HTERT RPE-1 (cell line): ENCODE measurements around the gene NEDD4L.

Experiments used
- in situ Hi-C: fragments of 300-500 bp; cut with MboI; formaldehyde crosslinking; loops from 4 replicates; pipeline ENCODE4 v1.14.3; 2020; ENCODE audit warnings: low sequenced_read_pairs

Gene NEDD4L

DNA sequence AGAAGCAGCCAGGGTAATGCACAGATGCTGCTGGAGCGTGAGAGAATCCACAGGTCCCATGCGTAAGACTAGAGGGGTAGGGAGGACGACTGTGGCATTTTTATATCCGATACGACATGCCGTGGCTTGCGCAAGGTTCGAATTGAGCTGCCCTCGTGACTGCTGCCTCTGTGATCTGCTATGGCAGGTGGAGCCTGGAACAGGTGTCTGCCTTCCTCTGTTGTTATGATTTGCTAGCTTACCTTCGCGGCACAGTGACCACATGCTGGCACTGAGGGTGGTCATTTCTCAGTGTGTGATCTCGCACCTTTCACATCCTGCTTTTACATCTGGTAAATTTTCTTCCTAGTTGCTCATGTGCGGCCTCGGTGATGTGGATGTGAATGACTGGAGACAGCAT lies 344.7 kb downstream of the NEDD4L start:
- in situ Hi-C loops = no loop called here

DNA sequence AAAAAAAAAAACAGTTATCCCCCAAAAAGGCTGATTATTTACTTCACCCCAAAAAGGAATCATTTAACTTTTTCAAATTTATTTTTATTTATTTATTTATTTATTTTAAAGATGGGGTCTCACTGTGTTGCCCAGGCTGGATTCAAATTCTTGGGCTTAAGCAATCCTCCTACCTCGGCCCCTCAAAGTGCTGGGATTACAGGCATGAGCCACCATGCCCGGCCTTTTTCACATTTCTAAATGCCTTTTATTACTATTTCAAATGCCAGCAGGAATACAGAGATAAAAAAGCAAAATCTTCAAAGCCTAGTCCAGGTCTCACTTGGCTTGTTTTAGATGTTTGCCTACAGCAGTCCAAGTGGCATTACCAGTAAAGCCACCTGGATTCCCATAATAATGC lies 345.7 kb downstream of the NEDD4L start:
- in situ Hi-C loops = no loop called here

GRCh38 chr18:58390399-58390798 lies 346.4 kb downstream of the NEDD4L start:
- in situ Hi-C loops = no loop called here

GRCh38 chr18:58391231-58391825 lies 347.3 kb downstream of the NEDD4L start:
- in situ Hi-C loops = no loop called here

DNA sequence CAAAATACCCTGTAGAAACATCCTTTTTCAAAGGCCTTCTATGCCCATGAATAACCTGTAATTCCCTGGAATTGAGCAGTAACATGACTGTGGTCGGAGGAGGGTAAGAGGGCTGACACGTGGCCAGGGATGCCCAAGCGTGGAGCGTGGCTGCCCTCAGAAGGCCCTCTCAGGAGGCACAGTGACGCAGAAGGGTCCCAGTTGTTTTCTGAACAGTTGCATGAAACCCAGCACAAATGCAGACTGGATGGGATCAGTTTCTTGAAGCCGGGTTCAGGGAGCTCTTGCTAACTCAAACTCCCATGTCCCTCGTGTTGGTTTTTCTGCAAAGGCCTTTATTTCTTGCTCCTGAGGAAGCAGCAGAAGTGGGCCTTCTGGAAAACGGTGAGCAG lies 347.9 kb downstream of the NEDD4L start:
- in situ Hi-C loops = no loop called here

DNA sequence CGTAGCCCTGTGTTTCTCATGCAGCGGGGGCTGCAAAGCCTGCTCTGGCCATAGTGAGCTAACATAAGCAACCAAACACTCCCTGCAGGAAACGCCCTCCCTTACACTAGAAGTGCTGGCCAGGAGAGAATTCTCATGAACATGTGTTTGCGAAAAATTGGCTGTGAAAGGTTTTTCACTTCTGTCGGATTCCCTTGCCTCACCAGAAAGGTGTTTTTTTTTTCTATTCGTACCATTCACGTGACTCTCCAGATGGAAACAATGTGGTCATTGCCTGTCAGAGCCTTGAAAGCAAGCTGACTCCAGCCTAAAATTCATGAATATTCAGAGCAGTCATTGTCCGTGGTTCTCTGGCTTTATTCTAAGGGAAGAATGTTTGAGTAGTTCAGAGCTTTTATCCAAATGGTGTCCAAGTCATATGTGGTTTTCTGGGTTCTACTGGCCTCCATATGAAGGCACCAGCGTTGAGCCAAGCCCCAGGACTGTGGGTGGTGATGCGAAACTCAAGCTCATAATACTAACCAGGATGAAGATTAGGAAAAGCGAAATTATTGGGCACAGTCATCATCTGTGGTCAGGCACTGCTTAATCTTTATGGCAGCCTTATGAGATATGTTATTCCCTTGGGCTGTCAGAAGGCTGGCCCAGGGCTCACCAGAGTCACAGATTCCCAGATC lies 348.4 kb downstream of the NEDD4L start:
- in situ Hi-C loops = no loop called here

- in situ Hi-C loops = no loop called here
These were observed 349.3 kb downstream of the NEDD4L start for GRCh38 chr18:58393295-58393694.

DNA sequence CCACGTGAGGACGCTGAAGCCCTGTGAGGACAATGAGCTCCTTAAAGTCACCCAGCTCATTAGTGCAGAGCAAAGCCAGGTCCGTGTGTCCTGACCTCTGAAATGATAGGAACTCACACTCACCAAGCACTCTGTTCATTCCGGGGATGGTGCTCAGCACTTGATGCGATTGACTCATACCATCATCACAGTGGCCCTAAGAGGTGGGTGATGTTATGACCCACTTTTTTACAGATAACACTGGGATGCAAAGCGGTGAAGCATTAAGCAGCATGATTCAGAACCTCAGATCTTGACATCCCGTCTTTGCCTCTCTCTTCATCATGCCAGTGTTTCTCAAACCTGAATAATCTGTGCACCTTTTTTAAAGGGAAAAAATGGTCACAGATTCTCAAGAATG lies 350.0 kb downstream of the NEDD4L start:
- in situ Hi-C loops = no loop called here

DNA sequence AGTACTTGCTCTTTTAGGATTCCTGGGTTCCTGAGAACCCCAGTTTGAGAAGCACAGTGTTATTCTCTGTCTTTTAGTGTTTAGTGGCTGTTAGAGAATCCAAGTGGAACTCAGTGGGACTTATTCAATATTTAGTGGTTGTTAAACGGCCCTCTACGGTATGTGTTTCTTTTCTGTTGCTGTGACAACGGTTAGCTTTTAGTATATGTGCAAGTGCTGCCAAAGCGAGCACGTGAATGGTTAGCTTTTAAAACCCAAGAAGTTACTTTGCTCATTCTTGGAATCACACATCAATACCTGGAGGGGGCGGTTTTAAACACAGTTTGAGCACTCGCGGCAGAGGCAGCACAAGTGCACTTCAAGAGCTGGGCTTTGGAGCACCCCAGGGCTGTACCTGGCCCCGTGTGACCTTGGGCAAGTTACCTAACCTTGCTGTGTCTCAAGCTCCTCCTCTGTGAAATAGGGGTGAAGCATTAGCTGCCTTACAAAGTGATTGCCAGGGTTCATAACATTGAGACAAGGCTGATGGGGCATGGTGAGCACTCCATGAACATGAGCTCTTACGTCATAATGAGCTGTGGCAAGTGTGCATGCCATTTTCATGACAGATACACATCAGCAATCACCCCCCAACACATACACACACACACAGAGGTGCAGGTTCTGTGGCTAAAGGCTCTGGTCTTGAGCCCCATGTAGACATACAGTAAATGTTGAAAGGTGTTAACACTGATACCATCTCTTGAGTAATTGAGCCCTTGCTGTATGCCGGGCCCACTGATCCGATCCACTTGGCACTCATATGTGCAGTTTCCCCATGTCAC lies 350.8 kb downstream of the NEDD4L start:
- in situ Hi-C loops = no loop called here

GRCh38 chr18:58396144-58396543 lies 352.1 kb downstream of the NEDD4L start:
- in situ Hi-C loops = no loop called here

DNA sequence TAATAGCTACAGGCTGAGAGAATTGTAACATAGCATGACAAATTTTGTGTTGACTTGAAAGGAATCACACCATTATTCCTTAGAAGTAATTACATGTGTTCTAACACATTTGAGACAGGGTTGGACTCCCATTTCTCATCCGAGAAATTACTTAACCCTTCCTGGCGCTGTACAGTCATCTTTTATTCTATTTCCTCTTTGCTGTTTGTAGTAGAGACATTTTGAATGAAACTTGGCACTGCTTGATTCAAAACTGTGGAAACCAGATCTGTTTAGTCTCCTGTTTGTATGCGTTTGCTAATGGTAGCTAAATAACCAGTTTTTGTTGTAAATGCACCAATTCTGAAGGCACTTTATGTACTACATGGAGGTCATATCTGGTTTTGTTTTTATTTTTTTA lies 352.9 kb downstream of the NEDD4L start:
- in situ Hi-C loops = no loop called here

- in situ Hi-C loops = no loop called here
These were observed 353.5 kb downstream of the NEDD4L start for GRCh38 chr18:58397385-58398132.

DNA sequence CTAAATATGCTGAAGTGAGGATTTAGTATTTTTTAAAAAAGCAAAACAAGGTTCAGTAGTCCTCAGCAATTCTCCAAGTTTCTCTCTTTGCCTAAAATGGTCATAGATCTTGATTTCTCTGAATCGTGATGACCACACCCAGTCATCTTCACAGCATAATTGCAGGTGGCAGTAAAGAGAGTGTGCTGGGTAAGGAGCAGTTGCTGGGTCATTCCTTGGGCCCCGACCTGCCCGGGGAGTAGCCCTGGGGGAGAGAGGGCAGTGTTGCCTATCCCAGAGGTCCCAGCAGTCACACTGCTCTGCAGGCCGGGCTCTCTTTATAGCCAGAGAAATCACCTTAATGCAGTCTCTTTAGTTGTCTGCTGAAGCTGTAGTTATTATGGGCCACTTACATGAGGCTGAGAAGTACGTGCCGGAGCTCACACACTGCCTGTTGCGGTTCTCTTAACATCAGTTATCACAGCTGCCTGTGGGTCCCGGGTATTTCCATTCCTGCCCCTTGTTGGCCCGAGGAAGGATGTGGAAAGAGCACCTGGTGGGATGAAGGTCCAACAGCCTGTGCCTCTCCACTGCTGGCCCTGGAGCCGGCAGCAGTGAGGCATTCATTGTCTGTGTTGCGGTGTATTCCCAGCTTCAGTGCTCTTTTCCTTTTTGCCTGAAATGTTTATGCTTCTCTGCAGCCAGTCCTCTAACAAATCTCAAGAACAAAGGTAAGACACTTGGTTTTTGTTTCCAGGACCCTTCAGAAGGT lies 354.8 kb downstream of the NEDD4L start:
- in situ Hi-C loops = no loop called here

DNA sequence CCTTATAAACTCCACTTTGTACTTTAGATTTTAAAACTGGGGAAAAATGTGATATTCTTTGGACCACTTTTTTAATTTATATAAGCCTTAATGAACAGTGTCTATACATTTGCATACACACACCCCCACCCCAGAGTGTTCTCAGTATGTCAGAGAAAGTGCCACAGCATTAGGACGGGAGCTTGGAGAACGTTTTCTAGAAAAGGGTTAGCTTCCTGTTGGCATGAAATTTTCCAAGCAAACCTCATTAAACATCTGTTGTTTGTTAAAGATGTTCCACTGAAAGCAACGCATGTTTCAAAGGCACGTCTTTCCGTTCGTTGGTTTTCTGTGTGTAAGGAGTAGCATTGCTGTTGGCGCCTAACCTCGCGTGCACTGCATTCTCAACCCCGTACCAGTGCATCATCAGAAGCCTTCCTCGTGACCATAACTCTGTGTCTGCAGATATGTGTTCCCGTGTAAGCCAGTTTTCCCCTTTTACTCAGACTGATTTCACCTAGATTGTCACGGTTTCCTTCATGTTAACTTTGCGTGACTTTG lies 356.4 kb downstream of the NEDD4L start:
- in situ Hi-C loops = no loop called here

DNA sequence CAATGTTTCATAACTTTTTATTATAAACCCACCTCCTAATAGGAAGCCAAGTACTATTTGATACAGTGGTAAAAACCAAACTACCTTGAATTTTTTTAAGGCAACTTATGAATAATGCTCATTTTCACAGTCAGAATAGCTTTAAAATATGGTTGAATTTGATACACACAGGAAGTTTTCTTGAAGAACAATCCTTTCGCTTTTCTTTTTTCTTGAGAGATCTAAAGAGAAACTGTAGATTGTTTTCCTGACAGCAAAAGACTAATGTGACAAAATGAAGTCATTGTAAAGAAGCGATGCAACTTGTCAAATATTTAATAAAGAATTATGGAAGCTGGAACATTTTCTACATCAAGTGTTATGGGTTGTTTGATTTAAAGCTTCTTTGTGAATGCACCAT lies 357.2 kb downstream of the NEDD4L start:
- in situ Hi-C loops = no loop called here

DNA sequence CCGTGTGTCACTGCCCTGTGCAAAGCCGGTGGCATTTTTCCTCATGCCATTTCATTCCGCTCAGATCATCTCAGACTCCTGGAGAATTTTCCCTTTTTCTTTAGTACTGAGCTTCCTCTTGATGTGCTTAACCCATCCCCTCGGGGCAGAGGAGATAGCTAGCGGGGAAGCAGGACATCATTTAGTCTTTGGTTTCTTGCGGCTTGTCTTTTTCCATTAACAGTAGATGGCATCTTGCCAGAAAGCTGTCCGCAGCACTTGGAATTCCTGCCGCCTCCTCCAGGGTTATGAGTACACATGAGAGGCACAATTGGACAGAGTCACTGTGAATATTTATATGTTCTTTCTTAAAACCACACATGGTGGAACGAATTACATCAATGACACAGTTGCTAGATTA lies 358.2 kb downstream of the NEDD4L start:
- in situ Hi-C loops = no loop called here

DNA sequence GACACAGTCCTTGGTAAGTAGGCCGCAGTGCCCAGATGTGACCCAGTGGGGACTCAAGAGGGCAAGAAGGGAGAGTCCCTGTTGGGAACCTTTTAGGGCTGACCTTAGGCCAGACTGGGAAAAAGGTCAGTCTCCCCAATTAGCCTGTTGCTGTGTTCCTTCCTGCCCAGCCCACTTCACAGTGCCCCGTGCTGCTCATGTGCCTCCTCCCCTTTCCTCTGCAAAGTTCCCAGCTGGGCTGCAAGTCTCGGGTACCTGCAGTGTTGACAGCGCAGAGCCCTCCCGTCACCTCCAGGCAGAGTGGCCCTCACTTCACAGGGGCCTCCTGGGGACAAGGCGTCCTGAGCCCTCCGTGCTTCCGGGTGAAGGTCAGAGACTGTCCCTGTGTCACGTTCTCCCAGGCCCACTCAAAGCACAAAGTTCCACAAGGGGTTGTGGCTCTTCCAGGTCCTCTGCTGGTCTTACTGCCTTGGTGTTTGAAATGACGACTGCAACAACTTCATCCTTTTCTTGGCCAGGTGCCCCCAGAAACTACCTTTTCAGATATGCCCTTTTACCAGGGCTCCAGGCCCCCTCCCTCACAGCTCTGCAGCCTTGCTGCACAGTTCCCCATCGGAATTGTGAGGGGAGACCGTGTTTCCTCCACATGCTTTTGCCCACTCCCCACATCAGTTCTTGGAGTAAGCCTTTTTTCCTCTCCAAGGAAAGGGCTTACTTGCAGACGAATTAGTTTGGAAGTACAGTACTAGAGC lies 359.1 kb downstream of the NEDD4L start:
- in situ Hi-C loops = no loop called here

- in situ Hi-C loops = no loop called here
These were observed 359.9 kb downstream of the NEDD4L start for GRCh38 chr18:58403799-58404455.
